Trophoblast cell (in vitro differentiated cells and primary cell): Measurements from ENCODE around the gene GRP. TPM values are rescaled to one million over a fixed set of nuclear protein-coding genes. Genes with fewer than 3 reads are reported as not detected.

Source experiments
- DNase-seq, 2 donors: peaks; one replicate each; pipeline ENCODE4 v3.0.0-alpha.2; 2016
- H2AFZ ChIP-seq: 2 replicates; pipeline ENCODE4 v1.6.1; 2013; ENCODE audit warnings: low read length, moderate library complexity, mild to moderate bottlenecking; ENCODE audit not compliant: insufficient read depth, poor library complexity
- H2AK5ac ChIP-seq: 2 replicates; pipeline ENCODE4 v1.6.1; 2013; ENCODE audit warnings: mild to moderate bottlenecking, low read length
- H2BK120ac ChIP-seq: 2 replicates; pipeline ENCODE4 v1.6.1; 2013; ENCODE audit warnings: low read length, mild to moderate bottlenecking, moderate library complexity; ENCODE audit not compliant: insufficient read depth, poor library complexity
- H2BK12ac ChIP-seq: 2 replicates; pipeline ENCODE4 v1.6.1; 2013; ENCODE audit warnings: mild to moderate bottlenecking, low read length, moderate library complexity
- H2BK5ac ChIP-seq: 2 replicates; pipeline ENCODE4 v1.6.1; 2013; ENCODE audit warnings: low read length, low read depth, moderate library complexity, mild to moderate bottlenecking; ENCODE audit not compliant: poor library complexity
- H3K14ac ChIP-seq: 2 replicates; pipeline ENCODE4 v1.6.1; 2013; ENCODE audit warnings: mild to moderate bottlenecking, low read length
- H3K18ac ChIP-seq: 2 replicates; pipeline ENCODE4 v1.6.1; 2013; ENCODE audit warnings: mild to moderate bottlenecking, low read length
- H3K23ac ChIP-seq: 2 replicates; pipeline ENCODE4 v1.6.1; 2013; ENCODE audit warnings: low read length
- H3K27ac ChIP-seq: 2 replicates; pipeline ENCODE4 v1.5.1; 2013; ENCODE audit warnings: low read depth, mild to moderate bottlenecking, inconsistent platforms, low read length, moderate library complexity
- H3K27me3 ChIP-seq: 2 replicates; pipeline ENCODE4 v1.6.1; 2013; ENCODE audit warnings: inconsistent platforms, mild to moderate bottlenecking, low read length, moderate library complexity; ENCODE audit not compliant: insufficient read depth
- H3K36me3 ChIP-seq, 2 experiments: 1 replicate in 1 of 2; 2 replicates in 1 of 2; pipeline ENCODE4 v1.6.1; 2013; ENCODE audit warnings: low read length in 2 of 2, mild to moderate bottlenecking in 2 of 2, moderate library complexity in 1 of 2; ENCODE audit not compliant: insufficient read depth in 2 of 2, control insufficient read depth in 1 of 2
- H3K4ac ChIP-seq: 2 replicates; pipeline ENCODE4 v1.6.1; 2013; ENCODE audit warnings: low read depth, mild to moderate bottlenecking, low read length, moderate library complexity
- H3K4me1 ChIP-seq, 2 experiments: 1 replicate in 1 of 2; 2 replicates in 1 of 2; pipeline ENCODE4 v1.6.1; 2013; ENCODE audit warnings: low read length in 2 of 2, mild to moderate bottlenecking in 2 of 2, moderate library complexity in 1 of 2; ENCODE audit not compliant: insufficient read depth in 2 of 2, control insufficient read depth in 1 of 2
- H3K4me2 ChIP-seq: 2 replicates; pipeline ENCODE4 v1.6.1; 2013; ENCODE audit warnings: inconsistent platforms, mild to moderate bottlenecking, low read length, moderate library complexity
- H3K4me3 ChIP-seq: 2 replicates; pipeline ENCODE4 v1.5.1; 2013; ENCODE audit warnings: mild to moderate bottlenecking, low read depth, low read length, inconsistent platforms
- H3K79me1 ChIP-seq: one replicate; pipeline ENCODE4 v1.6.1; 2013; ENCODE audit warnings: low read length
- H3K79me2 ChIP-seq: 2 replicates; pipeline ENCODE4 v1.6.1; 2013; ENCODE audit warnings: low read length, mild to moderate bottlenecking; ENCODE audit not compliant: control insufficient read depth, insufficient read depth, poor library complexity
- H3K9ac ChIP-seq: 2 replicates; pipeline ENCODE4 v1.6.1; 2013; ENCODE audit warnings: mild to moderate bottlenecking, low read length
- H3K9me3 ChIP-seq: 2 replicates; pipeline ENCODE4 v1.6.1; 2013; ENCODE audit warnings: low read depth, mild to moderate bottlenecking, control low read depth, inconsistent platforms, low read length; ENCODE audit not compliant: insufficient read depth
- H4K12ac ChIP-seq: 2 replicates; pipeline ENCODE4 v1.6.1; 2013; ENCODE audit warnings: low read depth, mild to moderate bottlenecking, low read length, moderate library complexity
- H4K8ac ChIP-seq: 2 replicates; pipeline ENCODE4 v1.6.1; 2013; ENCODE audit warnings: low read depth, mild to moderate bottlenecking, low read length, moderate library complexity
- H4K91ac ChIP-seq: one replicate; pipeline ENCODE4 v1.6.1; 2013; ENCODE audit warnings: low read depth, mild to moderate bottlenecking, low read length, moderate library complexity
- WGBS: extraction: QIAGEN DNeasy Blood & Tissue Kit; methylation state at CpG from one replicate; pipeline ENCODE4 v1.1.7; 2013; ENCODE audit warnings: missing lambda C conversion rate; ENCODE audit not compliant: insufficient read length, insufficient coverage; ENCODE audit errors: extremely low coverage; 5-methylcytosine and 5-hydroxymethylcytosine counted together
- polyA plus RNA-seq: library from polyadenylated mRNA; stranded (reverse); fragments of 200-250 nt; gene quantifications from 2 replicates; pipeline ENCODE4 v1.2.3, GENCODE V29; 2013

GRP gene
- polyA plus RNA-seq = not detected in 2 replicates

- no peaks in the 10 kb centered on the region for H3K79me1 ChIP-seq
Measured at GRCh38 chr18:59219672-59220163, at the start of gene GRP. GRP (plus strand) TSS chr18:59220158; CDS start chr18:59220266, 108 bp downstream.

GRCh38 chr18:59172664-59173249 lies 47.2 kb upstream of the GRP start:
- Histone ChIP-seq H3K4me2 (no peak overlapping the region), H3K27ac (no peak overlapping the region), H4K8ac (no peak overlapping the region), H2BK5ac (no peak overlapping the region), H3K14ac (no peak overlapping the region), H2BK12ac (no peak overlapping the region), H3K18ac (no peak overlapping the region), H3K79me2 (no peaks in the 10 kb centered on the region), H2AFZ (no peak overlapping the region), H3K23ac (no peak overlapping the region), H3K4me3 (no peak overlapping the region), H2BK120ac (no peak overlapping the region), H3K4ac (no peak overlapping the region), H3K79me1 (no peaks in the 10 kb centered on the region), H3K4me1 (no peaks in the 10 kb centered on the region), H3K9me3 (peaks cover 2% of the 10 kb centered on the region), H3K36me3 (no peaks in the 10 kb centered on the region), H4K91ac (no peak overlapping the region), H2AK5ac (no peak overlapping the region), H3K27me3 (no peaks in the 10 kb centered on the region), H3K9ac (no peak overlapping the region), H4K12ac (no peak overlapping the region)
- DNase-seq = no peak
- WGBS = no CpG with 5 or more reads among the region's 2 CpGs

More at GRCh38 chr18:59219672-59220163, at the start of gene GRP:
- Histone ChIP-seq H4K12ac (no peak within 1 kb of the TSS), H3K18ac (no peak within 1 kb of the TSS), H4K91ac (no peak within 1 kb of the TSS), H3K27me3 (peaks cover 47% of the 10 kb centered on the region), H3K4me2 (peak within 1 kb of the TSS; percentile 48), H2BK5ac (no peak within 1 kb of the TSS), H3K36me3 (no peaks in the 10 kb centered on the region), H3K4me3 (no peak within 1 kb of the TSS), H3K4me1 (no peaks in the 10 kb centered on the region), H2BK120ac (no peak within 1 kb of the TSS), H4K8ac (no peak within 1 kb of the TSS), H3K23ac (no peak within 1 kb of the TSS), H3K9me3 (no peaks in the 10 kb centered on the region), H3K4ac (no peak within 1 kb of the TSS), H3K9ac (no peak within 1 kb of the TSS), H3K14ac (no peak within 1 kb of the TSS), H3K79me2 (no peaks in the 10 kb centered on the region), H2AFZ (no peak within 1 kb of the TSS), H2AK5ac (no peak within 1 kb of the TSS), H3K27ac (no peak within 1 kb of the TSS), H2BK12ac (no peak within 1 kb of the TSS)
- no CpG with 5 or more reads among the region's 29 CpGs for WGBS
- no peak for DNase-seq

- Histone ChIP-seq H3K36me3 (no peaks in the 10 kb centered on the region), H3K9ac (no peak overlapping the region), H3K79me1 (no peaks in the 10 kb centered on the region), H3K23ac (no peak overlapping the region), H4K12ac (no peak overlapping the region), H3K4ac (no peak overlapping the region), H2AFZ (no peak overlapping the region), H3K9me3 (peaks cover 2% of the 10 kb centered on the region), H4K8ac (no peak overlapping the region), H3K4me3 (no peak overlapping the region), H2BK5ac (no peak overlapping the region), H2AK5ac (no peak overlapping the region), H2BK120ac (no peak overlapping the region), H3K27ac (no peak overlapping the region), H3K14ac (no peak overlapping the region), H3K18ac (no peak overlapping the region), H3K27me3 (no peaks in the 10 kb centered on the region), H4K91ac (no peak overlapping the region), H3K4me2 (no peak overlapping the region), H3K4me1 (no peaks in the 10 kb centered on the region), H2BK12ac (no peak overlapping the region), H3K79me2 (no peaks in the 10 kb centered on the region)
- no peak for DNase-seq
- no CpG with 5 or more reads among the region's 4 CpGs for WGBS
Measured at GRCh38 chr18:59177485-59177884, 42.5 kb upstream of the GRP start.

GRCh38 chr18:59180150-59180845 lies 39.7 kb upstream of the GRP start:
- Histone ChIP-seq H3K23ac (no peak overlapping the region), H2BK120ac (no peak overlapping the region), H2AK5ac (no peak overlapping the region), H3K27me3 (no peaks in the 10 kb centered on the region), H3K18ac (no peak overlapping the region), H3K9ac (no peak overlapping the region), H4K12ac (no peak overlapping the region), H2BK12ac (no peak overlapping the region), H4K8ac (no peak overlapping the region), H3K36me3 (no peaks in the 10 kb centered on the region), H3K79me2 (no peaks in the 10 kb centered on the region), H3K4me1 (no peaks in the 10 kb centered on the region), H3K4ac (no peak overlapping the region), H2AFZ (no peak overlapping the region), H3K4me2 (no peak overlapping the region), H3K14ac (no peak overlapping the region), H2BK5ac (no peak overlapping the region), H3K79me1 (no peaks in the 10 kb centered on the region), H3K9me3 (no peaks in the 10 kb centered on the region), H3K4me3 (no peak overlapping the region), H4K91ac (no peak overlapping the region), H3K27ac (no peak overlapping the region)
- no peak for DNase-seq
- WGBS = no CpG with 5 or more reads among the region's 9 CpGs
